Measurements from ENCODE around the gene RSPO4. TPM values are rescaled to one million over a fixed set of nuclear protein-coding genes. Genes with fewer than 3 reads are reported as not detected.

RSPO4 gene
- total and polyA plus RNA-seq, 2 experiments from 2014 or later: 2.8 to 4.5 TPM

GRCh38 chr20:1035466-1035865, 33.4 kb upstream of the RSPO4 start:
- H3K9me2 ChIP-seq (ENCODE audit: insufficient read depth): 0 out of 2 replicates have a peak, but pooled peaks cover 12% of the 10 kb centered on the region
- Mint-ChIP-seq H3K4me3 (no peak overlapping the region), H3K27me3 (ENCODE audit: insufficient read depth, low read depth, poor library complexity) (no peaks in the 10 kb centered on the region), H3K27ac (no peak overlapping the region), H3K36me3 (ENCODE audit: low read depth) (no peaks in the 10 kb centered on the region), H3K4me1 (no peaks in the 10 kb centered on the region; the same call in 2 of the 3 replicates), H3K9me3 (no peaks in the 10 kb centered on the region)
- H4K20me1 ChIP-seq (replicated peaks; ENCODE audit: insufficient read depth): no peaks in the 10 kb centered on the region
- H3K27ac ChIP-seq (ENCODE audit: low read depth): no peak overlapping the region
- H3F3A ChIP-seq (replicated peaks; ENCODE audit: low read depth): no peaks in the 10 kb centered on the region
- TF ChIP-seq ZNF114 (CRISPR knock-in tag; IDR thresholded peaks at IDR 0.05) (no peak), ZNF462 (CRISPR knock-in tag; IDR thresholded peaks at IDR 0.05) (no peak), CREB1 (CRISPR knock-in tag; IDR thresholded peaks at IDR 0.05; ENCODE audit: low read depth) (no peak), EZH2 (IDR thresholded peaks at IDR 0.05; ENCODE audit: low read depth, unreplicated experiment) (no peak)
- H3K4me2 ChIP-seq: no peak overlapping the region
- H3K4me1 ChIP-seq (ENCODE audit: insufficient read depth): no peaks in the 10 kb centered on the region
- no peaks in the 10 kb centered on the region for H3K36me3 ChIP-seq (ENCODE audit: insufficient read depth)
- H3K27me3 ChIP-seq (ENCODE audit: insufficient read depth): no peaks in the 10 kb centered on the region
- H3K4me3 ChIP-seq: no peak overlapping the region
- H3K79me2 ChIP-seq (replicated peaks; ENCODE audit: insufficient read depth): no peaks in the 10 kb centered on the region
- ATAC-seq (no peak), DNase-seq (ENCODE audit: low spot score) (no peak)
- H2AFZ ChIP-seq: no peak overlapping the region

- Histone ChIP-seq H3K4me1 (ENCODE audit: insufficient read depth) (no peaks in the 10 kb centered on the region), H2AFZ (no peak overlapping the region), H3K4me2 (no peak overlapping the region), H3K4me3 (no peak overlapping the region), H3K36me3 (ENCODE audit: insufficient read depth) (no peaks in the 10 kb centered on the region), H3F3A (replicated peaks; ENCODE audit: low read depth) (no peaks in the 10 kb centered on the region), H3K9me2 (ENCODE audit: insufficient read depth) (0 out of 2 replicates have a peak, but pooled peaks cover 12% of the 10 kb centered on the region), H3K27ac (ENCODE audit: low read depth) (no peak overlapping the region), H3K27me3 (ENCODE audit: insufficient read depth) (no peaks in the 10 kb centered on the region), H4K20me1 (replicated peaks; ENCODE audit: insufficient read depth) (no peaks in the 10 kb centered on the region), H3K79me2 (replicated peaks; ENCODE audit: insufficient read depth) (no peaks in the 10 kb centered on the region)
- no peak for ATAC-seq
- no peak overlapping the region for H3K4me3 Mint-ChIP-seq
- no peaks in the 10 kb centered on the region; the same call in 2 of the 3 replicates for H3K4me1 Mint-ChIP-seq
- H3K27ac Mint-ChIP-seq: no peak overlapping the region
- H3K36me3 Mint-ChIP-seq (ENCODE audit: low read depth): no peaks in the 10 kb centered on the region
- no peak for DNase-seq (ENCODE audit: low spot score)
- no peaks in the 10 kb centered on the region for H3K27me3 Mint-ChIP-seq (ENCODE audit: insufficient read depth, low read depth, poor library complexity)
- H3K9me3 Mint-ChIP-seq: no peaks in the 10 kb centered on the region
- TF ChIP-seq ZNF462 (CRISPR knock-in tag; IDR thresholded peaks at IDR 0.05) (no peak), ETS1 (IDR thresholded peaks at IDR 0.05) (no peak)
These were observed 32.3 kb upstream of the RSPO4 start for GRCh38 chr20:1034415-1034789.

Data from GM23338 (cell line).